GM23248 (cell line): ENCODE results near the gene MAML3.

Experiments used
- EZH2 ChIP-seq: fragments of 200-600 bp; sonication (generic); IDR thresholded peaks from 2 replicates; pipeline ENCODE4 v1.6.1; 2018; ENCODE audit warnings: antibody characterized with exemption, mild to moderate bottlenecking; ENCODE audit not compliant: insufficient read depth, poor library complexity, severe bottlenecking
- EZH2phosphoT487 ChIP-seq: fragments of 200-600 bp; sonication (generic); IDR thresholded peaks from 2 replicates; pipeline ENCODE4 v1.6.1; 2018; ENCODE audit warnings: antibody characterized with exemption, moderate library complexity, mild to moderate bottlenecking, low read depth; ENCODE audit not compliant: insufficient read depth

GRCh38 chr4:140049024-140049848 is 104.7 kb downstream of the MAML3 start:
- no peak for TF ChIP-seq EZH2phosphoT487
- no peak for TF ChIP-seq EZH2
